OCI-LY7 (cell line): ENCODE data around the gene RIMKLB.

ENCODE experiments used
- EZH2phosphoT487 ChIP-seq: fragments of 200-600 bp; sonication (generic); IDR thresholded peaks from 2 replicates; pipeline ENCODE4 v1.6.1; 2018; ENCODE audit warnings: low read depth, borderline replicate concordance, mild to moderate bottlenecking, mixed run types, antibody characterized with exemption, low read length, moderate library complexity, mixed read lengths
- TF ChIP-seq, protein P1 (sequence below): fragments of 200-600 bp; sonication (generic); conservative IDR thresholded peaks from 2 replicates; pipeline ENCODE4 v1.5.1; 2014; ENCODE audit warnings: mild to moderate bottlenecking, antibody characterized with exemption, low read length, moderate library complexity, mixed read lengths

- TF ChIP-seq, protein P1, sequence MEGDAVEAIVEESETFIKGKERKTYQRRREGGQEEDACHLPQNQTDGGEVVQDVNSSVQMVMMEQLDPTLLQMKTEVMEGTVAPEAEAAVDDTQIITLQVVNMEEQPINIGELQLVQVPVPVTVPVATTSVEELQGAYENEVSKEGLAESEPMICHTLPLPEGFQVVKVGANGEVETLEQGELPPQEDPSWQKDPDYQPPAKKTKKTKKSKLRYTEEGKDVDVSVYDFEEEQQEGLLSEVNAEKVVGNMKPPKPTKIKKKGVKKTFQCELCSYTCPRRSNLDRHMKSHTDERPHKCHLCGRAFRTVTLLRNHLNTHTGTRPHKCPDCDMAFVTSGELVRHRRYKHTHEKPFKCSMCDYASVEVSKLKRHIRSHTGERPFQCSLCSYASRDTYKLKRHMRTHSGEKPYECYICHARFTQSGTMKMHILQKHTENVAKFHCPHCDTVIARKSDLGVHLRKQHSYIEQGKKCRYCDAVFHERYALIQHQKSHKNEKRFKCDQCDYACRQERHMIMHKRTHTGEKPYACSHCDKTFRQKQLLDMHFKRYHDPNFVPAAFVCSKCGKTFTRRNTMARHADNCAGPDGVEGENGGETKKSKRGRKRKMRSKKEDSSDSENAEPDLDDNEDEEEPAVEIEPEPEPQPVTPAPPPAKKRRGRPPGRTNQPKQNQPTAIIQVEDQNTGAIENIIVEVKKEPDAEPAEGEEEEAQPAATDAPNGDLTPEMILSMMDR, result peak; percentile 94
- TF ChIP-seq EZH2phosphoT487, result no peak
These were observed 125.9 kb downstream of the RIMKLB start for GRCh38 chr12:8823565-8824300.
